GM12878 (cell line): ENCODE measurements around the gene EDN2.

Source experiments
- CREB1 ChIP-seq: IDR thresholded peaks from 2 replicates; pipeline ENCODE4 v1.6.1; 2012; ENCODE audit warnings: low read depth, mild to moderate bottlenecking, inconsistent platforms
- CTCF ChIP-seq, 3 experiments: IDR thresholded peaks in 2 of 3; conservative IDR thresholded peaks in 1 of 3; 2 replicates each; pipeline ENCODE4 v1.5.1; 2011; ENCODE audit warnings: low read depth in 3 of 3, low read length in 3 of 3, mild to moderate bottlenecking in 3 of 3, control low read depth in 2 of 3, moderate library complexity in 2 of 3, inconsistent platforms in 1 of 3, mixed read lengths in 1 of 3; ENCODE audit not compliant: control insufficient read depth in 2 of 3, insufficient read depth in 1 of 3; ENCODE audit errors: extremely low read depth in 1 of 3
- EZH2 ChIP-seq: IDR thresholded peaks from 2 replicates; pipeline ENCODE4 v1.6.1; 2012; ENCODE audit warnings: low read depth, mild to moderate bottlenecking, control low read depth, inconsistent platforms, low read length, borderline replicate concordance; ENCODE audit not compliant: control insufficient read depth
- MAX ChIP-seq: IDR thresholded peaks from 2 replicates; pipeline ENCODE4 v1.6.1; 2012; ENCODE audit warnings: low read depth, low read length, improper control_type of control experiment
- REST ChIP-seq: IDR thresholded peaks from 2 replicates; pipeline ENCODE4 v1.6.1; 2012; ENCODE audit warnings: mild to moderate bottlenecking, low read depth, low read length
- USF1 ChIP-seq: IDR thresholded peaks from 2 replicates; pipeline ENCODE4 v1.6.1; 2011; ENCODE audit warnings: borderline replicate concordance, low read depth, mild to moderate bottlenecking, moderate library complexity, mixed read lengths, low read length; ENCODE audit not compliant: insufficient read depth; ENCODE audit errors: extremely low read length
- ZBTB33 ChIP-seq: fragments of 450-650 bp; IDR thresholded peaks from 2 replicates; pipeline ENCODE4 v1.6.1; 2017; ENCODE audit warnings: mild to moderate bottlenecking

GRCh38 chr1:41430069-41430468, 54.4 kb downstream of the EDN2 start:
- no peak for TF ChIP-seq CTCF (IDR thresholded peaks at IDR 0.05 in 2 of 3, conservative IDR thresholded peaks at IDR 0.05 in 1 of 3; ENCODE audit: control insufficient read depth in 2 of 3, extremely low read depth in 1 of 3, insufficient read depth in 1 of 3, low read depth in 3 of 3, low read length in 3 of 3)
- no peak for TF ChIP-seq CREB1
- TF ChIP-seq REST = no peak
- TF ChIP-seq ZBTB33 = no peak
- no peak for TF ChIP-seq EZH2
- TF ChIP-seq MAX = no peak
- no peak for TF ChIP-seq USF1
